GM21528 (cell line): ENCODE results near the gene BIN1.
A peak's percentile ranks its signal among the peaks of the same experiment; 100 is the strongest.

Source experiments
- ATAC-seq: cut with Tn5 transposase; IDR thresholded peaks from one replicate; pipeline ENCODE4 v1.9.1; 2021; ENCODE audit warnings: mild to moderate bottlenecking, moderate library complexity; ENCODE audit not compliant: unreplicated experiment, low FRiP score

BIN1 gene

GRCh38 chr2:127051116-127052056 lies 55.6 kb downstream of the BIN1 start:
- ATAC-seq = no peak

- ATAC-seq = no peak
Observed at GRCh38 chr2:127050803-127051115, 56.2 kb downstream of the BIN1 start.

- ATAC-seq = peak; percentile 60
Observed at GRCh38 chr2:127049927-127050802, 56.8 kb downstream of the BIN1 start.

GRCh38 chr2:127048969-127049897 lies 57.7 kb downstream of the BIN1 start:
- ATAC-seq = no peak

- no peak for ATAC-seq
Observed at GRCh38 chr2:127048618-127048935, 58.4 kb downstream of the BIN1 start.

- ATAC-seq = no peak
Observed at GRCh38 chr2:127047716-127048617, 59.0 kb downstream of the BIN1 start.

GRCh38 chr2:127047054-127047453 lies 59.9 kb downstream of the BIN1 start:
- no peak for ATAC-seq

GRCh38 chr2:127046579-127046978 lies 60.4 kb downstream of the BIN1 start:
- ATAC-seq = no peak

GRCh38 chr2:127045792-127046501 lies 61.0 kb downstream of the BIN1 start:
- no peak for ATAC-seq

- no peak for ATAC-seq
Observed at GRCh38 chr2:127044977-127045661, 61.8 kb downstream of the BIN1 start.

GRCh38 chr2:127044165-127044718 lies 62.7 kb downstream of the BIN1 start:
- ATAC-seq = no peak

- no peak for ATAC-seq
Observed at GRCh38 chr2:127043367-127044164, 63.4 kb downstream of the BIN1 start.

- no peak for ATAC-seq
Observed at GRCh38 chr2:127041259-127041970, 65.5 kb downstream of the BIN1 start.

GRCh38 chr2:127040169-127040568 lies 66.8 kb downstream of the BIN1 start:
- ATAC-seq = no peak

GRCh38 chr2:127039387-127040031 lies 67.4 kb downstream of the BIN1 start:
- ATAC-seq = peak; percentile 50

- no peak for ATAC-seq
Observed at GRCh38 chr2:127037476-127037875, 69.5 kb downstream of the BIN1 start.
